Hepatocyte (in vitro differentiated cells): ENCODE data around the gene PLEKHG5. TPM values are rescaled to one million over a fixed set of nuclear protein-coding genes. Genes with fewer than 3 reads are reported as not detected.
"Not testable (repeated sequence)": the region's sequence is repeated elsewhere in the genome, so short reads cannot be mapped to it uniquely, and the experiment has no call there.

Experiments used
- DNase-seq: peaks from one replicate; pipeline ENCODE4 v3.0.0-alpha.2; 2016; ENCODE audit warnings: low spot score
- H2AFZ ChIP-seq: fragments of 200-600 bp; sonication (generic); 2 replicates; pipeline ENCODE4 v1.6.0; 2016; ENCODE audit warnings: antibody characterized with exemption, mild to moderate bottlenecking
- H3K27ac ChIP-seq: fragments of 200-600 bp; sonication (generic); 2 replicates; pipeline ENCODE4 v1.5.1; 2016; ENCODE audit warnings: mild to moderate bottlenecking
- H3K27me3 ChIP-seq: fragments of 200-600 bp; sonication (generic); 2 replicates; pipeline ENCODE4 v1.6.1; 2016
- H3K36me3 ChIP-seq: fragments of 200-600 bp; sonication (generic); replicated peaks from 2 replicates; pipeline ENCODE4 v1.5.1; 2016; ENCODE audit warnings: low read depth; ENCODE audit not compliant: insufficient read depth
- H3K4me1 ChIP-seq: fragments of 200-600 bp; sonication (generic); 2 replicates; pipeline ENCODE4 v1.5.1; 2016; ENCODE audit warnings: mild to moderate bottlenecking, moderate library complexity; ENCODE audit not compliant: insufficient read depth
- H3K4me2 ChIP-seq: fragments of 200-600 bp; sonication (generic); 2 replicates; pipeline ENCODE4 v1.6.0; 2016
- H3K4me3 ChIP-seq: fragments of 200-600 bp; sonication (generic); 2 replicates; pipeline ENCODE4 v1.5.1; 2016; ENCODE audit warnings: mild to moderate bottlenecking
- H3K79me2 ChIP-seq: fragments of 200-600 bp; sonication (generic); 2 replicates; pipeline ENCODE4 v1.6.0; 2017; ENCODE audit warnings: mild to moderate bottlenecking
- H3K9me2 ChIP-seq: fragments of 200-600 bp; sonication (generic); replicated peaks from 2 replicates; pipeline ENCODE4 v1.6.0; 2017; ENCODE audit warnings: mild to moderate bottlenecking; ENCODE audit not compliant: insufficient read depth
- H3K9me3 ChIP-seq: fragments of 200-600 bp; sonication (generic); 2 replicates; pipeline ENCODE4 v1.5.1; 2016; ENCODE audit warnings: low read depth, mild to moderate bottlenecking
- H4K20me1 ChIP-seq: fragments of 200-600 bp; sonication (generic); 2 replicates; pipeline ENCODE4 v1.6.0; 2016; ENCODE audit warnings: mild to moderate bottlenecking; ENCODE audit not compliant: insufficient read depth, poor library complexity, severe bottlenecking
- CTCF ChIP-seq: fragments of 200-600 bp; sonication (generic); IDR thresholded peaks from 2 replicates; pipeline ENCODE4 v1.5.1; 2016; ENCODE audit warnings: antibody characterized with exemption, mild to moderate bottlenecking; ENCODE audit not compliant: poor library complexity
- EZH2 ChIP-seq: fragments of 200-600 bp; sonication (generic); IDR thresholded peaks from 2 replicates; pipeline ENCODE4 v1.6.1; 2016; ENCODE audit warnings: antibody characterized with exemption, mild to moderate bottlenecking, borderline replicate concordance
- EZH2phosphoT487 ChIP-seq: fragments of 200-600 bp; sonication (generic); IDR thresholded peaks from one replicate; pipeline ENCODE4 v1.6.1; 2018; ENCODE audit warnings: antibody characterized with exemption, mild to moderate bottlenecking, low read depth, moderate library complexity; ENCODE audit not compliant: unreplicated experiment, severe bottlenecking
- WGBS: methylation state at CpG from one replicate; pipeline ENCODE4 v1.1.6; 2016; ENCODE audit warnings: low lambda C conversion rate; ENCODE audit errors: missing lambda C conversion rate; 5-methylcytosine and 5-hydroxymethylcytosine counted together
- polyA plus RNA-seq: library from polyadenylated mRNA; unstranded; fragments of >200 nt; fragmentation: Nextera tagmentation; extraction: Ambion mirVana; gene quantifications from 2 replicates; pipeline ENCODE4 v1.2.1, GENCODE V29; 2016
- total RNA-seq: library from RNA; depleted of rRNA; stranded (reverse); fragments of >200 nt; gene quantifications from 2 replicates; pipeline ENCODE4 v1.2.3, GENCODE V29; 2014

Gene PLEKHG5
- total and polyA plus RNA-seq, 2 experiments from 2014 or later: 11.5 to 13.3 TPM

DNA sequence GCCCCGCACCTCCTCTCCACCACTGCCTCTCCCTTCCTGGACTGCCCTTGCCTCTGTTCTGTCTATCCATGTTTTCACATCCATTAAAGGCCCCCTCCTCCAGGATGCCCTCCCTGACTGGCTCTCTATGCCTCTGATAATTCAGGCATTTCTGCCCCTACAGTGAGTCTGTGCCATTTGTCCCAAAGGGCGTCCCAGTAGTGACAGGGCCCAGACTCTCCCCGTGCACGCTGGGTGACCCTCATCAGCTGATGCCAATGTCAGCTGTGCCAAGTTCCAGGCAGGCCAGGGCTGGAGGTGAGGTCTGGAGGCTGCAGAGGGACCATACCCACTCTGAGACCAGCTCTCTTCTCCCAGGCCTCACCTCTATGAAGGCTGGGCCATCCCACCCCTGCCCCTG lies 3.2 kb upstream of the PLEKHG5 start:
- peaks cover 4% of the 10 kb centered on the region for H3K79me2 ChIP-seq
- H3K27me3 ChIP-seq: no peaks in the 10 kb centered on the region

DNA sequence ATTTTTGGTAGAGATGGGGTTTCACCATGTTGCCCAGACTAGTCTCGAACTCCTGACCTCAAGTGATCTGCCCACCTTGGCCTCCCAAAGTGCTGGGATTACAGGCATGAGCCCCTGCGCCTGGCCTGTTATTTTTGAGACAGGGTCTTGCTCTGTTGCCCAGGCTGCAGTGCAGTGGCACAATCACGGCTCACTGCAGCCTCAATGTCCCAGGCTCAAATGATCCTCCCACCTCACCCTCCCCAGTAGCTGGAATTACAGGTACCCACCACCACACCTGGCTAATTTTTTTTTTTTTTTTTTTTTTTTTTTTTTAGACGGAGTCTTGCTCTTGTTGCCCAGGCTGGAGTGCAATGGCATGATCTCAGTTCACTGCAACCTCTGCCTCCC lies 2.4 kb upstream of the PLEKHG5 start:
- not testable (repeated sequence) for H3K36me3 ChIP-seq, H3K9me3 ChIP-seq, H3K79me2 ChIP-seq, H2AFZ ChIP-seq, H4K20me1 ChIP-seq, H3K27me3 ChIP-seq, DNase-seq, H3K4me2 ChIP-seq, H3K27ac ChIP-seq, H3K9me2 ChIP-seq, H3K4me3 ChIP-seq
- H3K4me1 ChIP-seq: peaks cover 31% of the 10 kb centered on the region
- WGBS: 100% methylated on average over 4 of the region's 4 CpGs

More for the DNA sequence above, 3.2 kb upstream of the PLEKHG5 start:
- Histone ChIP-seq H2AFZ (no peak overlapping the region), H3K9me3 (no peaks in the 10 kb centered on the region), H3K4me2 (no peak overlapping the region), H3K4me3 (no peak overlapping the region), H3K9me2 (no peaks in the 10 kb centered on the region), H3K36me3 (no peaks in the 10 kb centered on the region), H3K27ac (no peak overlapping the region), H4K20me1 (no peaks in the 10 kb centered on the region), H3K4me1 (peaks cover 24% of the 10 kb centered on the region)
- WGBS: 92% methylated on average over 4 of the region's 4 CpGs
- no peak for TF ChIP-seq EZH2
- TF ChIP-seq CTCF: no peak
- TF ChIP-seq EZH2phosphoT487: no peak
- DNase-seq: no peak

GRCh38 chr1:6491966-6492365 lies 499 bp upstream of the PLEKHG5 start:
- Histone ChIP-seq H2AFZ (no peak overlapping the region), H3K27ac (peak overlapping the region; percentile 85)

DNA sequence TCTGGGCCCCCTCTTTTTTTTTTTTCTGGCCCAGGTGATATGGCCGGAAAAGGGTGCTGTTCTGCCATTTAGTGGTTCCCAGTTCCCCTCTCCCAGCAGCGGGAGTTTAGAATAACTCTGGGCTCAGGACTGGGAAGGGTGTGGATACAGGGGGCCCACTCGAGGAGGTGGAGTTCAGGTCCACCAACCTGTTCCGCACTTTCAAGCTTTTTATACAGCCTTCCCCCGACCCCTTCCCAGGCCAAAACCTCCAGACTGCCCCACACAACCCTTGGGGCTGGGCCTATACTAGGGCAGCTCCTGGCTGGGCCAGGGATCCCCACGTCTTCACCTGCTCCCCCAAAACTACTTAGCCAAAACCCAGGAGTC lies 402 bp downstream of the PLEKHG5 start:
- peak overlapping the region; percentile 85 for H3K27ac ChIP-seq
- no peaks in the 10 kb centered on the region for H3K36me3 ChIP-seq
- no peak for DNase-seq
- peaks cover 25% of the 10 kb centered on the region for H3K4me1 ChIP-seq
- TF ChIP-seq EZH2phosphoT487: no peak
- TF ChIP-seq EZH2: no peak
- TF ChIP-seq CTCF: no peak
- H3K4me3 ChIP-seq: peak overlapping the region; percentile 92
- peak overlapping the region; percentile 100 for H3K4me2 ChIP-seq
- peaks cover 7% of the 10 kb centered on the region for H3K79me2 ChIP-seq
- H3K27me3 ChIP-seq: no peaks in the 10 kb centered on the region
- no peaks in the 10 kb centered on the region for H3K9me3 ChIP-seq
- H4K20me1 ChIP-seq: no peaks in the 10 kb centered on the region
- H3K9me2 ChIP-seq: no peaks in the 10 kb centered on the region
- peak overlapping the region; percentile 96 for H2AFZ ChIP-seq
- WGBS: 6% methylated on average over 6 of the region's 6 CpGs

More at GRCh38 chr1:6491966-6492365, 499 bp upstream of the PLEKHG5 start:
- TF ChIP-seq EZH2 (no peak), EZH2phosphoT487 (no peak), CTCF (no peak)
- Histone ChIP-seq H3K36me3 (no peaks in the 10 kb centered on the region), H4K20me1 (no peaks in the 10 kb centered on the region), H3K4me3 (no peak overlapping the region), H3K79me2 (peaks cover 7% of the 10 kb centered on the region), H3K4me1 (peaks cover 28% of the 10 kb centered on the region), H3K4me2 (peak overlapping the region; percentile 100), H3K27me3 (no peaks in the 10 kb centered on the region), H3K9me3 (no peaks in the 10 kb centered on the region), H3K9me2 (no peaks in the 10 kb centered on the region)
- DNase-seq: no peak
- 95% methylated on average over 10 of the region's 10 CpGs for WGBS
